HCT116 (cell line): ENCODE measurements around the gene CCRL2.

Experiments used
- EZH2 ChIP-seq: fragments of 200-600 bp; sonication (generic); IDR thresholded peaks from 2 replicates; pipeline ENCODE4 v1.6.1; 2017; ENCODE audit warnings: antibody characterized with exemption, mixed run types
- EZH2phosphoT487 ChIP-seq: fragments of 200-600 bp; IDR thresholded peaks from 2 replicates; pipeline ENCODE4 v1.6.1; 2018; ENCODE audit warnings: antibody characterized with exemption, borderline replicate concordance
- POLR2A ChIP-seq: IDR thresholded peaks from 2 replicates; pipeline ENCODE4 v1.7.0; 2011; ENCODE audit warnings: borderline replicate concordance; ENCODE audit not compliant: insufficient read depth, insufficient read length; ENCODE audit errors: extremely low read depth
- POLR2AphosphoS5 ChIP-seq: IDR thresholded peaks from 2 replicates; pipeline ENCODE4 v1.6.1; 2011; ENCODE audit warnings: mild to moderate bottlenecking, low read depth, low read length, moderate library complexity
- RAD21 ChIP-seq: IDR thresholded peaks from 2 replicates; pipeline ENCODE4 v1.6.1; 2012; ENCODE audit warnings: low read depth, mild to moderate bottlenecking
- SIN3A ChIP-seq: IDR thresholded peaks from 2 replicates; pipeline ENCODE4 v1.6.1; 2012; ENCODE audit warnings: low read depth
- YY1 ChIP-seq: IDR thresholded peaks from 2 replicates; pipeline ENCODE4 v1.6.1; 2011; ENCODE audit warnings: low read length, low read depth, moderate library complexity, mild to moderate bottlenecking; ENCODE audit not compliant: insufficient replicate concordance; ENCODE audit errors: extremely low read depth
- ZFX ChIP-seq: fragments of 450-650 bp; IDR thresholded peaks from 2 replicates; pipeline ENCODE4 v1.6.1; 2017
- TF ChIP-seq, protein P1 (sequence below): IDR thresholded peaks from 2 replicates; pipeline ENCODE4 v1.6.1; 2012
- TF ChIP-seq, protein P2 (sequence below), 3 experiments: fragments of 200-600 bp in 1 of 3; sonication (generic) in 1 of 3; IDR thresholded peaks in 2 of 3; conservative IDR thresholded peaks in 1 of 3; 2 replicates each; pipeline ENCODE4 v1.5.1; 2012 to 2017; ENCODE audit warnings: low read depth in 2 of 3, low read length in 2 of 3, antibody characterized with exemption in 1 of 3, borderline replicate concordance in 1 of 3, control low read depth in 1 of 3, mild to moderate bottlenecking in 1 of 3, mixed read lengths in 1 of 3, mixed run types in 1 of 3, moderate library complexity in 1 of 3; ENCODE audit not compliant: insufficient read depth in 1 of 3

DNA sequence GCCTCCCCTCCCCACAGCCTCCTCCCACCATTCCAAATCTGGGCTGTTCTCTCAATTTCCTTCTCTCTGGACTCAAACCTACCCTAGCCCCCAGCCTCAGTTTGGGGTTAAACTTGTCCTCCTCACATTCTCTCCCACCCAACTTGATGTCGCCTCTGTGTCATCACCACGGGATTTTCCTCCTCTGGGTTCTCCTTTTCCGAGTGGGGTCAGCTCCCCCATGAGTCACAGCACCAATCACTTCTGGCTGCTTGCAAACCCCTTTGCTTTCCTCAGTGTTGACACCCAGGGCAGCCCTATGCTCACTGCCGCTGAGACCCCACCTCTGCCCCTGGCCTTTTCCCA, 644 bp upstream of the CCRL2 start:
- TF ChIP-seq SIN3A (no peak), YY1 (no peak), RAD21 (no peak), EZH2phosphoT487 (no peak), POLR2A (no peak), EZH2 (no peak), POLR2AphosphoS5 (no peak), ZFX (no peak)
- TF ChIP-seq, protein P1, sequence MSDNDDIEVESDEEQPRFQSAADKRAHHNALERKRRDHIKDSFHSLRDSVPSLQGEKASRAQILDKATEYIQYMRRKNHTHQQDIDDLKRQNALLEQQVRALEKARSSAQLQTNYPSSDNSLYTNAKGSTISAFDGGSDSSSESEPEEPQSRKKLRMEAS = no peak
- TF ChIP-seq, protein P2, sequence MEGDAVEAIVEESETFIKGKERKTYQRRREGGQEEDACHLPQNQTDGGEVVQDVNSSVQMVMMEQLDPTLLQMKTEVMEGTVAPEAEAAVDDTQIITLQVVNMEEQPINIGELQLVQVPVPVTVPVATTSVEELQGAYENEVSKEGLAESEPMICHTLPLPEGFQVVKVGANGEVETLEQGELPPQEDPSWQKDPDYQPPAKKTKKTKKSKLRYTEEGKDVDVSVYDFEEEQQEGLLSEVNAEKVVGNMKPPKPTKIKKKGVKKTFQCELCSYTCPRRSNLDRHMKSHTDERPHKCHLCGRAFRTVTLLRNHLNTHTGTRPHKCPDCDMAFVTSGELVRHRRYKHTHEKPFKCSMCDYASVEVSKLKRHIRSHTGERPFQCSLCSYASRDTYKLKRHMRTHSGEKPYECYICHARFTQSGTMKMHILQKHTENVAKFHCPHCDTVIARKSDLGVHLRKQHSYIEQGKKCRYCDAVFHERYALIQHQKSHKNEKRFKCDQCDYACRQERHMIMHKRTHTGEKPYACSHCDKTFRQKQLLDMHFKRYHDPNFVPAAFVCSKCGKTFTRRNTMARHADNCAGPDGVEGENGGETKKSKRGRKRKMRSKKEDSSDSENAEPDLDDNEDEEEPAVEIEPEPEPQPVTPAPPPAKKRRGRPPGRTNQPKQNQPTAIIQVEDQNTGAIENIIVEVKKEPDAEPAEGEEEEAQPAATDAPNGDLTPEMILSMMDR (IDR thresholded peaks at IDR 0.05 in 2 of 3, conservative IDR thresholded peaks at IDR 0.05 in 1 of 3; ENCODE audit: borderline replicate concordance in 1 of 3, insufficient read depth in 1 of 3, low read depth in 2 of 3, low read length in 2 of 3) = no peak
